ENCODE data around the gene ARPC1A. TPM values are rescaled to one million over a fixed set of nuclear protein-coding genes. Genes with fewer than 3 reads are reported as not detected.
"Not testable (repeated sequence)": the region's sequence is repeated elsewhere in the genome, so short reads cannot be mapped to it uniquely, and the experiment has no call there.

ARPC1A gene
- polyA plus RNA-seq, 1 experiment: 243 TPM

- ChIA-PET CTCF (no interaction called here), POLR2A (no interaction called here)
- no peak for TF ChIP-seq CTCF (IDR thresholded peaks at IDR 0.05; ENCODE audit: insufficient read depth, low read depth, low read length)
- Histone ChIP-seq H3K27me3 (ENCODE audit: control insufficient read depth, insufficient read depth, low read length) (no peaks in the 10 kb centered on the region), H3K4me3 (ENCODE audit: low read depth, low read length) (no peak overlapping the region; the same call in 1 of the 2 replicates), H3K36me3 (ENCODE audit: control insufficient read depth, insufficient read depth, low read length) (no peaks in the 10 kb centered on the region)
- no peak for DNase-seq (ENCODE audit: low read depth)
Observed at GRCh38 chr7:99324559-99324958, 1.1 kb upstream of the ARPC1A start.

DNA sequence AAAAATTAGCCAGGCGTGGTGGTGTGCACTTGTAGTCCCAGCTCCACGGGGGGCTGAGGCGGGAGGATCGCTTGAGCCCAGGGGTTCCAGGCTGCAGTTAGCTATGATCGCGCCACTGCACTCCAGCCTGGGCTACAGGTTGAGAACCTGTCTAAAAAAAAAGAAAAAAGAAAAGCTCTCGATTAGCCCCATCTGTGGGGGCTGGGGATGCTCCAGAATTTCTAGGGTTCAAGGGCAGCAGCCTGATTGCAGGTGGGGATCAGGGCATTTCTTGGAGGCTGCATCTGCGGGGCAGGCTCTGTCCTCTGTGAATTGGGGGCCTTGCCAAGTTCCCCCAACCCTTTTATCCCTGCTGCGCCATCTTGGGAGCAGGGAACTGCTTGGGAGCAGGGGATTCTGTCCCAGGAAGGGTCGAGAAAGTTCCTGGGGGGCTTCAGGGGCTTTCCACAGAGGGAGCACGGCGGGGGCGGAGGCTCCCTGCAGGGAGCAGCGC is 651 bp upstream of the ARPC1A start:
- POLR2A ChIA-PET: no interaction called here
- Histone ChIP-seq H3K27me3 (ENCODE audit: control insufficient read depth, insufficient read depth, low read length) (no peaks in the 10 kb centered on the region), H3K36me3 (ENCODE audit: control insufficient read depth, insufficient read depth, low read length) (no peaks in the 10 kb centered on the region), H3K4me3 (ENCODE audit: low read depth, low read length) (peak overlapping the region; percentile 94)
- no peak for TF ChIP-seq CTCF (IDR thresholded peaks at IDR 0.05; ENCODE audit: insufficient read depth, low read depth, low read length)
- DNase-seq (ENCODE audit: low read depth): no peak
- CTCF ChIA-PET: interaction anchor here (0.8 to 0.9 kb wide), 2 partner anchors 12 to 285 kb away, joined by 3 read pairs; no protein-coding TSS in a partner anchor

- CTCF ChIA-PET: no interaction called here
- H3K4me3 ChIP-seq (ENCODE audit: low read depth, low read length): peak overlapping the region; percentile 94
- no peak for DNase-seq (ENCODE audit: low read depth)
Observed at GRCh38 chr7:99326408-99326782, 697 bp downstream of the ARPC1A start.

DNA sequence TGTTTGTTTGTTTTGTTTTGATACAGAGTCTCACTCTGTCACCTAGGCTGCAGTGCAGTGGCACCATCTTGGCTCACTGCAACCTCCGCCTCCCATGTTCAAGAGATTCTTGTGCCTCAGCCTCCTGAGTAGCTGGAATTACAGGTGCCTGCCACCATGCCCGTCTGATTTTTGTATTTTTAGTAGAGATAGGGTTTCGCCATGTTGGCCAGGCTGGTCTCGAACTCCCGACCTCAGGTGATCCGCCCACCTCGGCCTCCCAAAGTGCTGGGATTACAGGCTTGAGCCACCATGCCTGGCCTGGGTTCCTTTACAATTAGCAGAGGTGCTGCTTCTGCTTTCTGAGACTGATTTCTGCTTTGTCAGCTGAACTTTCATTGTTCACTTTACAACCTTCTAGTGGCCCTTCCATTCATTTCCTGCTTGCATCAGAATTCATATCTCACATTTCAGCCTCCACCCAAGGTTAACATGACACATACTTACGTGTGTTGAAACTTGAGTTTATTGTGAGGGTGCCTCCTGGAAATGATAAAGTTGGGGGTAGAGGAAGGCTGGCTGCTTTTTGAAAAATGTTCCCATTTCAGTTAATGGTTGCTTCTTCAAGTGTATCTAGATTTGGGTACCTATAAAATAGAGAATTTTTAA is 4.7 kb downstream of the ARPC1A start:
- CTCF ChIA-PET: interaction anchor here (0.8 to 1.7 kb wide), 2 partner anchors 17 to 19 kb away, joined by 3 to 4 read pairs; no protein-coding TSS in a partner anchor
- H3K36me3 ChIP-seq (ENCODE audit: control insufficient read depth, insufficient read depth, low read length); H3K4me3 ChIP-seq (ENCODE audit: low read depth, low read length); H3K27me3 ChIP-seq (ENCODE audit: control insufficient read depth, insufficient read depth, low read length); POLR2A ChIA-PET: not testable (repeated sequence)
- peak; percentile 66 for DNase-seq (ENCODE audit: low read depth)

More at GRCh38 chr7:99326408-99326782, 697 bp downstream of the ARPC1A start:
- TF ChIP-seq CTCF (IDR thresholded peaks at IDR 0.05; ENCODE audit: insufficient read depth, low read depth, low read length): no peak
- POLR2A ChIA-PET: no interaction called here
- Histone ChIP-seq H3K36me3 (ENCODE audit: control insufficient read depth, insufficient read depth, low read length) (no peaks in the 10 kb centered on the region), H3K27me3 (ENCODE audit: control insufficient read depth, insufficient read depth, low read length) (no peaks in the 10 kb centered on the region)

DNA sequence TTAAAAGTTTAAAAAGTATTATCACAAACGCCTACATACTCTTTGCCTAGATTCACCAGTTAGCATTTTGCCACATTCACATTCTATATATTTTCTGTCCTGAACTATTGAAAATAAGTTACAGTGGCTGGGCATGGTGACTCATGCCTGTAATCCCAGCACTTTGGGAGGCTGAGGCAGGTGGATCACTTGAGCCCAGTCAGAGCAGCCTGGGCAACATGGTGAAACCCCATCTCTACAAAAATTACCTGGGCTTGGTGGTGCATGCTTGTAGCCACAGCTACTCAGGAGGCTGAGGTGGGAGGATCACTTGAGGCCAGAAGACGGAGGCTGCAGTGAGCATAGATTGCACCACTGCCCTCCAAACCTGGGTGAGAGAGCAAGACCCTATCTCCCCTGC is 5.3 kb downstream of the ARPC1A start:
- Histone ChIP-seq H3K36me3 (ENCODE audit: control insufficient read depth, insufficient read depth, low read length) (peaks cover 7% of the 10 kb centered on the region), H3K4me3 (ENCODE audit: low read depth, low read length) (no peak overlapping the region), H3K27me3 (ENCODE audit: control insufficient read depth, insufficient read depth, low read length) (no peaks in the 10 kb centered on the region)
- POLR2A ChIA-PET: no interaction called here
- no peak for DNase-seq (ENCODE audit: low read depth)
- TF ChIP-seq CTCF (IDR thresholded peaks at IDR 0.05; ENCODE audit: insufficient read depth, low read depth, low read length): no peak
- CTCF ChIA-PET: no interaction called here

DNA sequence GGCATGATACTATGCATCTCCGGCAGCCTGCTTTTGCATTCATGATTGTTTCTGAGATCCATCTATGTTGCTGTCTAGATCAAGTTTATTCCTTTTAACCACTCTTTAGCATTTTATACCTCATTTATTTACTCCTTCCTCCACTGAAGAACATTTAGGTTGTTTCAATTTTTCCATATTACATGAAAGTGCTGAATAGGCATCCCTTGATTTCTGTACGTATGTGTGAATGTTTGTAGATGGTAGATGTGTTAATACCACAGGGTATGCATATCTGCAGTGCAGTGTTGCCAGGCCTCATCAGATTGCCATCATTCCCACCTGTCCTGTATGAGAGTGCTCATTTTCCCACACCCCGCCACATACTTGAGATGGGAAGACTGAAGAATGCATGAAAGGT is 13.9 kb downstream of the ARPC1A start:
- H3K27me3 ChIP-seq (ENCODE audit: control insufficient read depth, insufficient read depth, low read length): no peaks in the 10 kb centered on the region
- POLR2A ChIA-PET: no interaction called here
- H3K36me3 ChIP-seq (ENCODE audit: control insufficient read depth, insufficient read depth, low read length): peaks cover 18% of the 10 kb centered on the region
- CTCF ChIA-PET: interaction anchor here (0.8 kb wide), 1 partner anchor 18 kb away, joined by 3 read pairs; no protein-coding TSS in a partner anchor
- no peak for DNase-seq (ENCODE audit: low read depth)
- H3K4me3 ChIP-seq (ENCODE audit: low read depth, low read length): no peak overlapping the region
- TF ChIP-seq CTCF (IDR thresholded peaks at IDR 0.05; ENCODE audit: insufficient read depth, low read depth, low read length): no peak
